HEK293 (cell line): ENCODE results near the gene MAMDC2.

ENCODE experiments used
- CTCF ChIA-PET: fragments of 350-600 bp; formaldehyde crosslinking; extraction: SDS; loops from one replicate; lab custom pipeline; 2021; ENCODE audit warnings: antibody characterized with exemption; lab: Yijun Ruan, JAX
- POLR2A ChIA-PET: fragments of 300-600 bp; formaldehyde crosslinking; extraction: SDS; loops from one replicate; lab custom pipeline; 2020; ENCODE audit warnings: antibody characterized with exemption, inconsistent platforms; lab: Yijun Ruan, JAX
- H3K27ac ChIP-seq: fragments of 200-500 bp; sonication (Bioruptor generic); 2 replicates; pipeline ENCODE4 v1.5.1; 2014; ENCODE audit warnings: low read depth, low read length, control low read depth, inconsistent platforms; ENCODE audit errors: extremely low read depth
- H3K36me3 ChIP-seq, 2 experiments: fragments of 200-500 bp in 1 of 2; sonication (Bioruptor generic) in 1 of 2; 1 replicate in 1 of 2; 2 replicates in 1 of 2; pipeline ENCODE4 v1.5.1; 2014 to 2017; ENCODE audit warnings: inconsistent platforms in 2 of 2, low read length in 2 of 2; ENCODE audit not compliant: control insufficient read depth in 2 of 2, insufficient read depth in 1 of 2
- H3K4me1 ChIP-seq: fragments of 200-500 bp; sonication (Bioruptor generic); 2 replicates; pipeline ENCODE4 v1.5.1; 2014; ENCODE audit warnings: mild to moderate bottlenecking, low read length, inconsistent platforms; ENCODE audit not compliant: control insufficient read depth, insufficient read depth
- H3K4me3 ChIP-seq: 2 replicates; pipeline ENCODE4 v1.5.1; 2011; ENCODE audit warnings: low read depth, mild to moderate bottlenecking, control low read depth, low read length, moderate library complexity
- H3K9me3 ChIP-seq: fragments of 200-500 bp; sonication (Bioruptor generic); 2 replicates; pipeline ENCODE4 v1.5.1; 2014; ENCODE audit warnings: low read depth, low read length, inconsistent platforms; ENCODE audit not compliant: control insufficient read depth, insufficient read depth
- BCL11A ChIP-seq: fragments of 450-650 bp; formaldehyde crosslinking; IDR thresholded peaks from 2 replicates; pipeline ENCODE4 v1.5.1; 2016; ENCODE audit warnings: low read depth, missing biosample characterization, missing genetic modification characterization
- KLF1 ChIP-seq: fragments of 450-650 bp; formaldehyde crosslinking; IDR thresholded peaks from 2 replicates; pipeline ENCODE4 v1.5.1; 2016; ENCODE audit warnings: missing biosample characterization, missing genetic modification characterization
- KLF7 ChIP-seq: fragments of 450-650 bp; formaldehyde crosslinking; IDR thresholded peaks from 2 replicates; pipeline ENCODE4 v1.5.1; 2016; ENCODE audit warnings: missing biosample characterization, missing genetic modification characterization, borderline replicate concordance
- KLF9 ChIP-seq: fragments of 450-650 bp; formaldehyde crosslinking; IDR thresholded peaks from 2 replicates; pipeline ENCODE4 v1.5.1; 2016; ENCODE audit warnings: missing biosample characterization, missing genetic modification characterization, low read depth
- MEIS1 ChIP-seq: sonication (generic); formaldehyde crosslinking; IDR thresholded peaks from 2 replicates; pipeline ENCODE4 v1.8.1; 2022; ENCODE audit warnings: missing genetic modification reagents, mild to moderate bottlenecking, borderline replicate concordance
- MYNN ChIP-seq: fragments of 450-650 bp; formaldehyde crosslinking; IDR thresholded peaks from 2 replicates; pipeline ENCODE4 v1.5.1; 2016; ENCODE audit warnings: missing biosample characterization, missing genetic modification characterization, borderline replicate concordance
- OSR2 ChIP-seq: fragments of 450-650 bp; formaldehyde crosslinking; IDR thresholded peaks from 2 replicates; pipeline ENCODE4 v1.5.1; 2016; ENCODE audit warnings: missing biosample characterization, missing genetic modification characterization
- SETDB1 ChIP-seq: IDR thresholded peaks from one replicate; pipeline ENCODE4 v1.6.1; 2017; ENCODE audit warnings: mild to moderate bottlenecking, low read length, moderate library complexity, mixed read lengths; ENCODE audit not compliant: insufficient read length
- SP7 ChIP-seq: fragments of 450-650 bp; formaldehyde crosslinking; IDR thresholded peaks from 2 replicates; pipeline ENCODE4 v1.5.1; 2016; ENCODE audit warnings: missing biosample characterization, missing genetic modification characterization
- ZBTB8A ChIP-seq: fragments of 450-650 bp; formaldehyde crosslinking; IDR thresholded peaks from 2 replicates; pipeline ENCODE4 v1.5.1; 2016; ENCODE audit warnings: missing biosample characterization, missing genetic modification characterization
- ZFHX2 ChIP-seq: fragments of 450-650 bp; formaldehyde crosslinking; conservative IDR thresholded peaks from 2 replicates; pipeline ENCODE4 v1.5.1; 2016; ENCODE audit warnings: missing biosample characterization, missing genetic modification characterization
- ZIC2 ChIP-seq: fragments of 450-650 bp; formaldehyde crosslinking; IDR thresholded peaks from 2 replicates; pipeline ENCODE4 v1.5.1; 2016; ENCODE audit warnings: missing biosample characterization, missing genetic modification characterization
- ZNF133 ChIP-seq: fragments of 450-650 bp; formaldehyde crosslinking; IDR thresholded peaks from 2 replicates; pipeline ENCODE4 v1.5.1; 2016; ENCODE audit warnings: missing biosample characterization, missing genetic modification characterization
- ZNF157 ChIP-seq: fragments of 450-650 bp; formaldehyde crosslinking; IDR thresholded peaks from 2 replicates; pipeline ENCODE4 v1.5.1; 2016; ENCODE audit warnings: missing biosample characterization, missing genetic modification characterization
- ZNF174 ChIP-seq: fragments of 450-650 bp; formaldehyde crosslinking; IDR thresholded peaks from 2 replicates; pipeline ENCODE4 v1.5.0; 2017; ENCODE audit warnings: missing biosample characterization, mild to moderate bottlenecking, missing genetic modification characterization
- ZNF175 ChIP-seq: fragments of 450-650 bp; formaldehyde crosslinking; IDR thresholded peaks from 2 replicates; pipeline ENCODE4 v1.5.1; 2016; ENCODE audit warnings: missing biosample characterization, missing genetic modification characterization
- ZNF248 ChIP-seq: fragments of 450-650 bp; formaldehyde crosslinking; IDR thresholded peaks from 2 replicates; pipeline ENCODE4 v1.5.1; 2017; ENCODE audit warnings: missing biosample characterization, missing genetic modification characterization
- ZNF302 ChIP-seq: fragments of 450-650 bp; formaldehyde crosslinking; IDR thresholded peaks from 2 replicates; pipeline ENCODE4 v1.5.1; 2016; ENCODE audit warnings: missing biosample characterization, missing genetic modification characterization, low read depth
- ZNF311 ChIP-seq: fragments of 450-650 bp; formaldehyde crosslinking; IDR thresholded peaks from 2 replicates; pipeline ENCODE4 v1.5.1; 2017; ENCODE audit warnings: missing biosample characterization, missing genetic modification characterization, borderline replicate concordance
- ZNF37A ChIP-seq: fragments of 450-650 bp; IDR thresholded peaks from 2 replicates; pipeline ENCODE4 v1.5.1; 2018; ENCODE audit warnings: missing biosample characterization, missing genetic modification characterization
- ZNF423 ChIP-seq: fragments of 450-650 bp; formaldehyde crosslinking; IDR thresholded peaks from 2 replicates; pipeline ENCODE4 v1.5.1; 2016; ENCODE audit warnings: missing biosample characterization, missing genetic modification characterization
- ZNF433 ChIP-seq: fragments of 450-650 bp; formaldehyde crosslinking; IDR thresholded peaks from 2 replicates; pipeline ENCODE4 v1.5.1; 2016; ENCODE audit warnings: missing biosample characterization, missing genetic modification characterization, low read depth
- ZNF501 ChIP-seq: fragments of 450-650 bp; formaldehyde crosslinking; IDR thresholded peaks from 2 replicates; pipeline ENCODE4 v1.5.1; 2016; ENCODE audit warnings: missing biosample characterization, missing genetic modification characterization
- ZNF530 ChIP-seq: fragments of 450-650 bp; formaldehyde crosslinking; IDR thresholded peaks from 2 replicates; pipeline ENCODE4 v1.5.1; 2016; ENCODE audit warnings: low read depth, missing biosample characterization, missing genetic modification characterization
- ZNF555 ChIP-seq: fragments of 450-650 bp; formaldehyde crosslinking; conservative IDR thresholded peaks from 2 replicates; pipeline ENCODE4 v1.5.1; 2017; ENCODE audit warnings: missing biosample characterization, mild to moderate bottlenecking, missing genetic modification characterization, inconsistent platforms
- ZNF571 ChIP-seq: fragments of 450-650 bp; formaldehyde crosslinking; IDR thresholded peaks from 2 replicates; pipeline ENCODE4 v1.5.0; 2017; ENCODE audit warnings: missing biosample characterization, missing genetic modification characterization
- ZNF621 ChIP-seq: fragments of 450-650 bp; formaldehyde crosslinking; IDR thresholded peaks from 2 replicates; pipeline ENCODE4 v1.5.1; 2017; ENCODE audit warnings: missing biosample characterization, missing genetic modification characterization
- ZNF654 ChIP-seq: fragments of 450-650 bp; formaldehyde crosslinking; IDR thresholded peaks from 2 replicates; pipeline ENCODE4 v1.5.1; 2016; ENCODE audit warnings: low read depth, missing biosample characterization, missing genetic modification characterization
- ZNF658 ChIP-seq: fragments of 450-650 bp; formaldehyde crosslinking; IDR thresholded peaks from 2 replicates; pipeline ENCODE4; 2016; ENCODE audit warnings: missing biosample characterization, missing genetic modification characterization
- ZNF747 ChIP-seq: fragments of 450-650 bp; formaldehyde crosslinking; IDR thresholded peaks from 2 replicates; pipeline ENCODE4 v1.5.1; 2016; ENCODE audit warnings: missing biosample characterization, missing genetic modification characterization
- TF ChIP-seq, protein P1 (sequence below): fragments of 450-650 bp; formaldehyde crosslinking; IDR thresholded peaks from 2 replicates; pipeline ENCODE4 v1.5.1; 2016; ENCODE audit warnings: missing biosample characterization, missing genetic modification characterization

Gene MAMDC2

DNA sequence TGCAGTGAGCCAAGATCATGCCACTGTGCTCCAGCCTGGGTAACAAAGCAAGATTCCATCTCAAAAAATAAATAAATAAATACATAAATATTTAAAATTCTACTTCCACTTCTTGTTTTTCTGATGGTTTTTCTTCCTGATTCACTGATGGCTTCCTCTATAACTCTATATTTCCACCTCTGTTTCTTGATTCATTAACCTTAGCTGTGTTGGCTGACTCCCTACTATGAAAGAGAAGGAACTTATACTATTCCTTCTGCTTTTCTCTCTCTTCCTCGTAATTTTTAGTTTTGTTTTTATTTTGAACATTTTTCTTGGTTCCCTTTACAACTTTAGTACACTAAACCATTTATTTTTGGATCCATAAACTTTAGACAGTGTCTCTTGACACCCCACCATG lies 103.5 kb downstream of the MAMDC2 start:
- TF ChIP-seq ZNF157 (tag by site-specific recombination) (no peak), ZNF311 (tag by site-specific recombination) (no peak), ZFHX2 (tag by site-specific recombination) (no peak), ZNF658 (tag by site-specific recombination) (no peak), ZNF423 (tag by site-specific recombination) (no peak), ZNF174 (tag by site-specific recombination) (no peak), ZNF530 (tag by site-specific recombination) (no peak), ZNF248 (tag by site-specific recombination) (no peak), ZNF571 (tag by site-specific recombination) (no peak), MYNN (tag by site-specific recombination) (no peak), ZBTB8A (no peak), ZNF433 (no peak), ZNF555 (tag by site-specific recombination) (no peak), ZNF621 (tag by site-specific recombination) (no peak), ZNF302 (tag by site-specific recombination) (no peak), BCL11A (tag by site-specific recombination) (no peak)
- Histone ChIP-seq H3K36me3 (no peaks in the 10 kb centered on the region), H3K9me3 (no peaks in the 10 kb centered on the region), H3K27ac (no peak overlapping the region), H3K4me3 (no peak overlapping the region), H3K4me1 (no peaks in the 10 kb centered on the region)
- CTCF ChIA-PET = interaction anchor here (0.8 kb wide), 1 partner anchor 11 kb away, joined by 3 read pairs; no protein-coding TSS in a partner anchor
- POLR2A ChIA-PET = no interaction called here

- no peak overlapping the region for H3K27ac ChIP-seq
- H3K36me3 ChIP-seq = no peaks in the 10 kb centered on the region
- POLR2A ChIA-PET = no interaction called here
- no peak overlapping the region for H3K4me3 ChIP-seq
- TF ChIP-seq ZNF133 (tag by site-specific recombination) (no peak), KLF9 (tag by site-specific recombination) (no peak), ZIC2 (tag by site-specific recombination) (no peak), ZNF654 (tag by site-specific recombination) (no peak), MEIS1 (no peak), SETDB1 (no peak), ZNF175 (no peak), ZNF747 (tag by site-specific recombination) (no peak), OSR2 (tag by site-specific recombination) (no peak), ZNF501 (tag by site-specific recombination) (no peak), KLF7 (no peak), ZNF37A (tag by site-specific recombination) (no peak), SP7 (tag by site-specific recombination) (no peak), KLF1 (no peak)
- TF ChIP-seq, protein P1, sequence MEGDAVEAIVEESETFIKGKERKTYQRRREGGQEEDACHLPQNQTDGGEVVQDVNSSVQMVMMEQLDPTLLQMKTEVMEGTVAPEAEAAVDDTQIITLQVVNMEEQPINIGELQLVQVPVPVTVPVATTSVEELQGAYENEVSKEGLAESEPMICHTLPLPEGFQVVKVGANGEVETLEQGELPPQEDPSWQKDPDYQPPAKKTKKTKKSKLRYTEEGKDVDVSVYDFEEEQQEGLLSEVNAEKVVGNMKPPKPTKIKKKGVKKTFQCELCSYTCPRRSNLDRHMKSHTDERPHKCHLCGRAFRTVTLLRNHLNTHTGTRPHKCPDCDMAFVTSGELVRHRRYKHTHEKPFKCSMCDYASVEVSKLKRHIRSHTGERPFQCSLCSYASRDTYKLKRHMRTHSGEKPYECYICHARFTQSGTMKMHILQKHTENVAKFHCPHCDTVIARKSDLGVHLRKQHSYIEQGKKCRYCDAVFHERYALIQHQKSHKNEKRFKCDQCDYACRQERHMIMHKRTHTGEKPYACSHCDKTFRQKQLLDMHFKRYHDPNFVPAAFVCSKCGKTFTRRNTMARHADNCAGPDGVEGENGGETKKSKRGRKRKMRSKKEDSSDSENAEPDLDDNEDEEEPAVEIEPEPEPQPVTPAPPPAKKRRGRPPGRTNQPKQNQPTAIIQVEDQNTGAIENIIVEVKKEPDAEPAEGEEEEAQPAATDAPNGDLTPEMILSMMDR (tag by site-specific recombination) = no peak
- CTCF ChIA-PET = interaction anchor here (0.8 kb wide), 1 partner anchor 11 kb away, joined by 3 read pairs; no protein-coding TSS in a partner anchor
- no peaks in the 10 kb centered on the region for H3K9me3 ChIP-seq
- no peaks in the 10 kb centered on the region for H3K4me1 ChIP-seq
Observed at GRCh38 chr9:70147651-70148050, 104.0 kb downstream of the MAMDC2 start.
